ENCODE measurements around the gene PRRT4.
A peak's percentile ranks its signal among the peaks of the same experiment; 100 is the strongest.

The PRRT4 gene

GRCh38 chr7:128343554-128344430, 17.7 kb downstream of the PRRT4 start, which contains the start of gene RBM28 (continued):
- no peak for TF ChIP-seq ZNF670 (tag by site-specific recombination; IDR thresholded peaks at IDR 0.05; ENCODE audit: low read depth)
- no peak for TF ChIP-seq ZNF747 (tag by site-specific recombination; IDR thresholded peaks at IDR 0.05)
- TF ChIP-seq HOXA7 (CRISPR knock-in tag; IDR thresholded peaks at IDR 0.05; ENCODE audit: borderline replicate concordance) = no peak
- no peak for TF ChIP-seq TCF7L2 (IDR thresholded peaks at IDR 0.05; ENCODE audit: borderline replicate concordance, low read depth, low read length)
- no peak for TF ChIP-seq HOXC10 (CRISPR knock-in tag; IDR thresholded peaks at IDR 0.05)
- TF ChIP-seq ZNF792 (tag by site-specific recombination; IDR thresholded peaks at IDR 0.05) = no peak
- no peak for TF ChIP-seq ZNF707 (tag by site-specific recombination; IDR thresholded peaks at IDR 0.05)
- TF ChIP-seq ZNF776 (tag by site-specific recombination; IDR thresholded peaks at IDR 0.05; ENCODE audit: borderline replicate concordance) = no peak
- TF ChIP-seq, protein P1, sequence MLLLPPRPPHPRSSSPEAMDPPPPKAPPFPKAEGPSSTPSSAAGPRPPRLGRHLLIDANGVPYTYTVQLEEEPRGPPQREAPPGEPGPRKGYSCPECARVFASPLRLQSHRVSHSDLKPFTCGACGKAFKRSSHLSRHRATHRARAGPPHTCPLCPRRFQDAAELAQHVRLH (tag by site-specific recombination; IDR thresholded peaks at IDR 0.05) = peak; percentile 79
- TF ChIP-seq ZNF169 (tag by site-specific recombination; IDR thresholded peaks at IDR 0.05) = no peak
- TF ChIP-seq ZNF398 (tag by site-specific recombination; IDR thresholded peaks at IDR 0.05) = no peak
- TF ChIP-seq ZNF202 (tag by site-specific recombination; IDR thresholded peaks at IDR 0.05; ENCODE audit: borderline replicate concordance) = no peak
- TF ChIP-seq BCL11B (tag by site-specific recombination; IDR thresholded peaks at IDR 0.05; ENCODE audit: low read depth) = no peak
- no peak for TF ChIP-seq ZSCAN16 (tag by site-specific recombination; IDR thresholded peaks at IDR 0.05)
- TF ChIP-seq KLF7 (tag by site-specific recombination; IDR thresholded peaks at IDR 0.05; ENCODE audit: borderline replicate concordance) = peak; percentile 95
- no peak for TF ChIP-seq ZBTB10 (tag by site-specific recombination; IDR thresholded peaks at IDR 0.05)

- Histone ChIP-seq H3K9me3 (ENCODE audit: control insufficient read depth, insufficient read depth, low read depth, low read length) (no peaks in the 10 kb centered on the region), H3K27ac (ENCODE audit: extremely low read depth, low read depth, low read length) (no peak overlapping the region), H3K4me1 (ENCODE audit: control insufficient read depth, insufficient read depth, low read length) (no peaks in the 10 kb centered on the region), H3K4me3 (ENCODE audit: low read depth, low read length) (no peak overlapping the region), H3K36me3 (ENCODE audit: control insufficient read depth in 2 of 2, insufficient read depth in 1 of 2, low read length in 2 of 2) (peaks cover 23 to 40% of the 10 kb centered on the region in 2 experiments)
- 0 out of 2 replicates have a peak, but pooled peaks have one; percentile 53 for TF ChIP-seq ZNF121 (tag by site-specific recombination; IDR thresholded peaks at IDR 0.05)
- TF ChIP-seq ZNF239 (tag by site-specific recombination; IDR thresholded peaks at IDR 0.05) = no peak
- ChIA-PET CTCF (interaction anchor here (1.3 to 2.4 kb wide), 2 partner anchors 40 to 46 kb away, joined by 4 to 7 read pairs; no protein-coding TSS in a partner anchor), POLR2A (no interaction called here)
These were observed 19.8 kb downstream of the PRRT4 start for GRCh38 chr7:128341733-128342132.

GRCh38 chr7:128335730-128336129, 25.8 kb downstream of the PRRT4 start:
- ChIA-PET POLR2A (no interaction called here), CTCF (interaction anchor here (1.1 kb wide), 1 partner anchor 13 kb away, joined by 4 read pairs; no protein-coding TSS in a partner anchor)
- Histone ChIP-seq H3K9me3 (ENCODE audit: control insufficient read depth, insufficient read depth, low read depth, low read length) (no peaks in the 10 kb centered on the region), H3K4me1 (ENCODE audit: control insufficient read depth, insufficient read depth, low read length) (no peaks in the 10 kb centered on the region), H3K27ac (ENCODE audit: extremely low read depth, low read depth, low read length) (no peak overlapping the region), H3K36me3 (ENCODE audit: control insufficient read depth in 2 of 2, insufficient read depth in 1 of 2, low read length in 2 of 2) (peaks cover 59 to 88% of the 10 kb centered on the region in 2 experiments), H3K4me3 (ENCODE audit: low read depth, low read length) (no peak overlapping the region)
- TF ChIP-seq ZNF513 (tag by site-specific recombination; IDR thresholded peaks at IDR 0.05) (peak; percentile 99), SALL2 (tag by site-specific recombination; IDR thresholded peaks at IDR 0.05; ENCODE audit: borderline replicate concordance) (no peak), ZNF223 (tag by site-specific recombination; IDR thresholded peaks at IDR 0.05) (no peak)
